Measurements from ENCODE around the gene MARK1. TPM values are rescaled to one million over a fixed set of nuclear protein-coding genes. Genes with fewer than 3 reads are reported as not detected.

The MARK1 gene
- not detected for total RNA-seq

GRCh38 chr1:220527908-220528678, at the start of gene MARK1:
Gene MARK1 (plus strand): TSS chr1:220528136. CDS start chr1:220528823, 687 bp downstream.
- intact Hi-C loops (cut with micrococcal nuclease), result loop anchor here (2.0 to 5.0 kb wide), 2 partner anchors 255 to 311 kb away; partner anchors contain the start of gene RAB3GAP2
- H3K9me3 Mint-ChIP-seq, result no peaks in the 10 kb centered on the region
- H3K4me3 Mint-ChIP-seq, result peak within 1 kb of the TSS; percentile 80
- no peaks in the 10 kb centered on the region for H3K36me3 Mint-ChIP-seq (ENCODE audit: low read depth)
- H3K27ac Mint-ChIP-seq, result no peak within 1 kb of the TSS
- peaks cover 12% of the 10 kb centered on the region for H3K4me1 Mint-ChIP-seq (ENCODE audit: low read depth)
- DNase-seq, result peak; percentile 14
- CTCF ChIA-PET, result interaction anchor here (0.7 kb wide), 1 partner anchor 14 kb away, joined by 3 read pairs; no protein-coding TSS in a partner anchor
- peaks cover 58% of the 10 kb centered on the region for H3K27me3 Mint-ChIP-seq (ENCODE audit: low read depth)

- H3K9me3 Mint-ChIP-seq, result no peaks in the 10 kb centered on the region
- no peak overlapping the region for H3K27ac Mint-ChIP-seq
- CTCF ChIA-PET, result no interaction called here
- no peaks in the 10 kb centered on the region for H3K4me1 Mint-ChIP-seq (ENCODE audit: low read depth)
- no peak for DNase-seq
- H3K27me3 Mint-ChIP-seq (ENCODE audit: low read depth), result peaks cover 21% of the 10 kb centered on the region
- no peak overlapping the region for H3K4me3 Mint-ChIP-seq
- intact Hi-C loops (cut with micrococcal nuclease), result no loop called here
- H3K36me3 Mint-ChIP-seq (ENCODE audit: low read depth), result no peaks in the 10 kb centered on the region
These were observed 44.2 kb upstream of the MARK1 start for GRCh38 chr1:220483700-220484099.

- DNase-seq, result no peak
- H3K27ac Mint-ChIP-seq, result no peak overlapping the region
- H3K4me3 Mint-ChIP-seq, result no peak overlapping the region
- no peaks in the 10 kb centered on the region for H3K36me3 Mint-ChIP-seq (ENCODE audit: low read depth)
- no peaks in the 10 kb centered on the region for H3K4me1 Mint-ChIP-seq (ENCODE audit: low read depth)
- no peaks in the 10 kb centered on the region for H3K9me3 Mint-ChIP-seq
- intact Hi-C loops (cut with micrococcal nuclease), result no loop called here
- H3K27me3 Mint-ChIP-seq (ENCODE audit: low read depth), result peaks cover 24% of the 10 kb centered on the region
- CTCF ChIA-PET, result no interaction called here
These were observed 43.8 kb upstream of the MARK1 start for GRCh38 chr1:220484135-220484534.

- H3K4me1 Mint-ChIP-seq (ENCODE audit: low read depth), result no peaks in the 10 kb centered on the region
- H3K36me3 Mint-ChIP-seq (ENCODE audit: low read depth), result no peaks in the 10 kb centered on the region
- no peaks in the 10 kb centered on the region for H3K9me3 Mint-ChIP-seq
These were observed 42.8 kb upstream of the MARK1 start for GRCh38 chr1:220485131-220485530.

GRCh38 chr1:220485791-220486190, 42.1 kb upstream of the MARK1 start:
- H3K27ac Mint-ChIP-seq, result no peak overlapping the region
- peaks cover 21% of the 10 kb centered on the region for H3K27me3 Mint-ChIP-seq (ENCODE audit: low read depth)
- no peak for DNase-seq
- no peaks in the 10 kb centered on the region for H3K9me3 Mint-ChIP-seq
- no peak overlapping the region for H3K4me3 Mint-ChIP-seq
- no peaks in the 10 kb centered on the region for H3K4me1 Mint-ChIP-seq (ENCODE audit: low read depth)
- no peaks in the 10 kb centered on the region for H3K36me3 Mint-ChIP-seq (ENCODE audit: low read depth)
- intact Hi-C loops (cut with micrococcal nuclease), result no loop called here
- CTCF ChIA-PET, result no interaction called here

More at GRCh38 chr1:220485131-220485530, 42.8 kb upstream of the MARK1 start:
- intact Hi-C loops (cut with micrococcal nuclease), result no loop called here
- H3K27me3 Mint-ChIP-seq (ENCODE audit: low read depth), result peaks cover 21% of the 10 kb centered on the region
- H3K4me3 Mint-ChIP-seq, result no peak overlapping the region
- no peak overlapping the region for H3K27ac Mint-ChIP-seq
- DNase-seq, result no peak
- CTCF ChIA-PET, result no interaction called here

GRCh38 chr1:220487297-220487820, 40.6 kb upstream of the MARK1 start:
- no peaks in the 10 kb centered on the region for H3K36me3 Mint-ChIP-seq (ENCODE audit: low read depth)
- no peak overlapping the region for H3K4me3 Mint-ChIP-seq
- intact Hi-C loops (cut with micrococcal nuclease), result no loop called here
- CTCF ChIA-PET, result no interaction called here
- peaks cover 21% of the 10 kb centered on the region for H3K27me3 Mint-ChIP-seq (ENCODE audit: low read depth)
- no peaks in the 10 kb centered on the region for H3K4me1 Mint-ChIP-seq (ENCODE audit: low read depth)
- DNase-seq, result peak; percentile 77
- H3K9me3 Mint-ChIP-seq, result no peaks in the 10 kb centered on the region
- H3K27ac Mint-ChIP-seq, result no peak overlapping the region

GRCh38 chr1:220491891-220492290, 36.0 kb upstream of the MARK1 start:
- intact Hi-C loops (cut with micrococcal nuclease), result no loop called here
- Mint-ChIP-seq H3K27me3 (ENCODE audit: low read depth) (peaks cover 17% of the 10 kb centered on the region), H3K36me3 (ENCODE audit: low read depth) (no peaks in the 10 kb centered on the region), H3K4me3 (no peak overlapping the region), H3K9me3 (no peaks in the 10 kb centered on the region), H3K4me1 (ENCODE audit: low read depth) (no peaks in the 10 kb centered on the region), H3K27ac (no peak overlapping the region)
- CTCF ChIA-PET, result no interaction called here
- no peak for DNase-seq

- H3K4me1 Mint-ChIP-seq (ENCODE audit: low read depth), result no peaks in the 10 kb centered on the region
- intact Hi-C loops (cut with micrococcal nuclease), result no loop called here
These were observed 30.6 kb upstream of the MARK1 start for GRCh38 chr1:220497220-220497947.

GRCh38 chr1:220498188-220498587, 29.7 kb upstream of the MARK1 start:
- CTCF ChIA-PET, result no interaction called here
- Mint-ChIP-seq H3K27ac (no peak overlapping the region), H3K4me1 (ENCODE audit: low read depth) (no peaks in the 10 kb centered on the region), H3K36me3 (ENCODE audit: low read depth) (no peaks in the 10 kb centered on the region), H3K4me3 (no peak overlapping the region), H3K9me3 (no peaks in the 10 kb centered on the region), H3K27me3 (ENCODE audit: low read depth) (peaks cover 9% of the 10 kb centered on the region)
- DNase-seq, result no peak
- intact Hi-C loops (cut with micrococcal nuclease), result no loop called here

More at GRCh38 chr1:220497220-220497947, 30.6 kb upstream of the MARK1 start:
- H3K9me3 Mint-ChIP-seq, result no peaks in the 10 kb centered on the region
- CTCF ChIA-PET, result no interaction called here
- no peak overlapping the region for H3K4me3 Mint-ChIP-seq
- no peak overlapping the region for H3K27ac Mint-ChIP-seq
- no peaks in the 10 kb centered on the region for H3K36me3 Mint-ChIP-seq (ENCODE audit: low read depth)
- DNase-seq, result no peak
- peaks cover 9% of the 10 kb centered on the region for H3K27me3 Mint-ChIP-seq (ENCODE audit: low read depth)

- Mint-ChIP-seq H3K27me3 (ENCODE audit: low read depth) (peaks cover 9% of the 10 kb centered on the region), H3K36me3 (ENCODE audit: low read depth) (no peaks in the 10 kb centered on the region), H3K27ac (no peak overlapping the region), H3K9me3 (no peaks in the 10 kb centered on the region), H3K4me3 (no peak overlapping the region), H3K4me1 (ENCODE audit: low read depth) (no peaks in the 10 kb centered on the region)
- intact Hi-C loops (cut with micrococcal nuclease), result no loop called here
- no peak for DNase-seq
- CTCF ChIA-PET, result no interaction called here
These were observed 27.6 kb upstream of the MARK1 start for GRCh38 chr1:220500372-220500771.

- intact Hi-C loops (cut with micrococcal nuclease), result no loop called here
- no peaks in the 10 kb centered on the region for H3K9me3 Mint-ChIP-seq
- CTCF ChIA-PET, result interaction anchor here (0.9 kb wide), 1 partner anchor 287 kb away, joined by 4 read pairs; no protein-coding TSS in a partner anchor
- no peak overlapping the region for H3K27ac Mint-ChIP-seq
- peaks cover 11% of the 10 kb centered on the region for H3K27me3 Mint-ChIP-seq (ENCODE audit: low read depth)
- H3K4me1 Mint-ChIP-seq (ENCODE audit: low read depth), result no peaks in the 10 kb centered on the region
- no peaks in the 10 kb centered on the region for H3K36me3 Mint-ChIP-seq (ENCODE audit: low read depth)
- no peak overlapping the region for H3K4me3 Mint-ChIP-seq
- no peak for DNase-seq
These were observed 23.6 kb upstream of the MARK1 start for GRCh38 chr1:220504329-220504728.

- no peak overlapping the region for H3K27ac Mint-ChIP-seq
- no peaks in the 10 kb centered on the region for H3K36me3 Mint-ChIP-seq (ENCODE audit: low read depth)
- CTCF ChIA-PET, result no interaction called here
- H3K9me3 Mint-ChIP-seq, result no peaks in the 10 kb centered on the region
- no peak overlapping the region for H3K4me3 Mint-ChIP-seq
- no peaks in the 10 kb centered on the region for H3K4me1 Mint-ChIP-seq (ENCODE audit: low read depth)
- intact Hi-C loops (cut with micrococcal nuclease), result no loop called here
- no peak for DNase-seq
- H3K27me3 Mint-ChIP-seq (ENCODE audit: low read depth), result peaks cover 13% of the 10 kb centered on the region
These were observed 20.9 kb upstream of the MARK1 start for GRCh38 chr1:220507085-220507484.
